PFSK-1 (cell line): Measurements from ENCODE around the gene LRMDA.

ENCODE experiments used
- FOXP2 ChIP-seq: optimal IDR thresholded peaks from 2 replicates; pipeline ENCODE3; 2011; ENCODE audit warnings: borderline replicate concordance, control low read depth, inconsistent platforms; ENCODE audit not compliant: insufficient read depth; ENCODE audit errors: extremely low read length, extremely low read depth
- POLR2AphosphoS5 ChIP-seq: IDR thresholded peaks from 2 replicates; pipeline ENCODE4 v1.6.1; 2012; ENCODE audit warnings: low read depth, mild to moderate bottlenecking, control low read depth, low read length, moderate library complexity
- SIN3A ChIP-seq: IDR thresholded peaks from 2 replicates; pipeline ENCODE4 v1.6.1; 2012; ENCODE audit warnings: mild to moderate bottlenecking, low read length, moderate library complexity, borderline replicate concordance; ENCODE audit not compliant: insufficient read depth
- TAF1 ChIP-seq: IDR thresholded peaks from 2 replicates; pipeline ENCODE4 v1.6.1; 2012; ENCODE audit warnings: low read length, control low read depth, borderline replicate concordance; ENCODE audit not compliant: insufficient read depth
- TF ChIP-seq, protein P1 (sequence below), 2 experiments: IDR thresholded peaks; 2 replicates each; pipeline versions ENCODE4 v1.6.1 to v1.8.0; 2011 to 2012; ENCODE audit warnings: low read depth in 2 of 2, low read length in 2 of 2, control low read depth in 1 of 2, inconsistent platforms in 1 of 2, mild to moderate bottlenecking in 1 of 2, moderate library complexity in 1 of 2; ENCODE audit not compliant: insufficient read depth in 1 of 2

LRMDA gene

GRCh38 chr10:76257816-76258215, 826.4 kb downstream of the LRMDA start:
- TF ChIP-seq TAF1 (no peak), SIN3A (no peak), FOXP2 (no peak), POLR2AphosphoS5 (no peak)
- TF ChIP-seq, protein P1, sequence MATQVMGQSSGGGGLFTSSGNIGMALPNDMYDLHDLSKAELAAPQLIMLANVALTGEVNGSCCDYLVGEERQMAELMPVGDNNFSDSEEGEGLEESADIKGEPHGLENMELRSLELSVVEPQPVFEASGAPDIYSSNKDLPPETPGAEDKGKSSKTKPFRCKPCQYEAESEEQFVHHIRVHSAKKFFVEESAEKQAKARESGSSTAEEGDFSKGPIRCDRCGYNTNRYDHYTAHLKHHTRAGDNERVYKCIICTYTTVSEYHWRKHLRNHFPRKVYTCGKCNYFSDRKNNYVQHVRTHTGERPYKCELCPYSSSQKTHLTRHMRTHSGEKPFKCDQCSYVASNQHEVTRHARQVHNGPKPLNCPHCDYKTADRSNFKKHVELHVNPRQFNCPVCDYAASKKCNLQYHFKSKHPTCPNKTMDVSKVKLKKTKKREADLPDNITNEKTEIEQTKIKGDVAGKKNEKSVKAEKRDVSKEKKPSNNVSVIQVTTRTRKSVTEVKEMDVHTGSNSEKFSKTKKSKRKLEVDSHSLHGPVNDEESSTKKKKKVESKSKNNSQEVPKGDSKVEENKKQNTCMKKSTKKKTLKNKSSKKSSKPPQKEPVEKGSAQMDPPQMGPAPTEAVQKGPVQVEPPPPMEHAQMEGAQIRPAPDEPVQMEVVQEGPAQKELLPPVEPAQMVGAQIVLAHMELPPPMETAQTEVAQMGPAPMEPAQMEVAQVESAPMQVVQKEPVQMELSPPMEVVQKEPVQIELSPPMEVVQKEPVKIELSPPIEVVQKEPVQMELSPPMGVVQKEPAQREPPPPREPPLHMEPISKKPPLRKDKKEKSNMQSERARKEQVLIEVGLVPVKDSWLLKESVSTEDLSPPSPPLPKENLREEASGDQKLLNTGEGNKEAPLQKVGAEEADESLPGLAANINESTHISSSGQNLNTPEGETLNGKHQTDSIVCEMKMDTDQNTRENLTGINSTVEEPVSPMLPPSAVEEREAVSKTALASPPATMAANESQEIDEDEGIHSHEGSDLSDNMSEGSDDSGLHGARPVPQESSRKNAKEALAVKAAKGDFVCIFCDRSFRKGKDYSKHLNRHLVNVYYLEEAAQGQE (IDR thresholded peaks at IDR 0.05; ENCODE audit: insufficient read depth in 1 of 2, low read depth in 2 of 2, low read length in 2 of 2) = no peak

DNA sequence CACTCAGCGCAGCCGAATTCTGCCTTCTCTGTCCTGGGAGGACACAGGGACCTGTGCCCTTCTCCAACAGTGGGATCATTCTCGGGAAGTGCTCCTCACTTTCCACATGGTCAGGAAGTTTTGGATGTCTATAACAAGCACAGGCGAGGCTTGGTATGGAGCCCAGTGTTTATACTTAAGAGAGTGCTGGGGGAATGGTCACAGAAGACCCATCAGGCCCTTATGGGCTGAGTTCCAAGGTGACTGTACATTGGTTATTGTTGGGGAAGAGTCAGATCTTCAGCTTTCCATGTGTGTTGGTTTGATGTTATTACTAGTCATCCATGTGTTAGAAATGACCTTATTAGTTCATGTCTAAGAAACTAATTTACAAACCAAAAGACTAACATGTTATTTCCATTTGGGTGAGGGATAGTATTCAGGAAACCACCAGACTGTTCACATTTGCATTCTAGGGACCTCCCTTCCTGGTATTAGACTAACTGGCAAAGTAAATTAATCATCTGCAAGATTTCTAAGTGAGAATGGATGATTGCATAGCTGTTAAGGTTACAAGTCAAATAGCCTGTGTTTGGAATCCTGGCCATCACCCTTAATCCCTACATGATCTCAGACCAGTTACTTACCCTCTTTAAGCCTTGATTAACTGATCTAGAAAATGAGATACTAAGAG, 834.2 kb downstream of the LRMDA start:
- TF ChIP-seq POLR2AphosphoS5 = no peak
- TF ChIP-seq FOXP2 = no peak
- TF ChIP-seq SIN3A = no peak
- TF ChIP-seq TAF1 = no peak
- TF ChIP-seq, protein P1 (IDR thresholded peaks at IDR 0.05; ENCODE audit: insufficient read depth in 1 of 2, low read depth in 2 of 2, low read length in 2 of 2) = no peak

GRCh38 chr10:76268530-76268929, 837.1 kb downstream of the LRMDA start:
- no peak for TF ChIP-seq POLR2AphosphoS5

DNA sequence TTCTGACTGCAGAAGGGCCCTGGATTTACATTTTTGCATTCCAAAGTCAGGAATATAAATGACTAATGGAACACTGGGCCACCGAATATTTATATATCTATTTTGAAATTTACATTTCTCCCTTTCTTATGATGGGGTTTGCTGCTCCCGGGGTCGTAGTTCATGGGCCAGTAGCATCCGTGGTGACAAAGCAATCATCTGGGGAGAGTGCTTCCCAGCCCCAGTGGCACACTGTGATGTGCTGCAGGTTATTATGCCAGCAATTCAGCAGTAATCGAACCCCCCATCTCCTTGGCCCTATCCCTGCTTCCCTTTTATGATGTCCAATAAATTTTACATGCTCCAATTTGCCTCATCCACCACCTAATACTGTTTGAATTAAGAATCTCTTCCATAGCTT, 837.5 kb downstream of the LRMDA start:
- no peak for TF ChIP-seq SIN3A
- no peak for TF ChIP-seq TAF1
- no peak for TF ChIP-seq POLR2AphosphoS5
- TF ChIP-seq, protein P1 (IDR thresholded peaks at IDR 0.05; ENCODE audit: insufficient read depth in 1 of 2, low read depth in 2 of 2, low read length in 2 of 2) = no peak
- TF ChIP-seq FOXP2 = no peak

- TF ChIP-seq SIN3A (no peak), POLR2AphosphoS5 (no peak), TAF1 (no peak), FOXP2 (no peak)
- TF ChIP-seq, protein P1 (IDR thresholded peaks at IDR 0.05; ENCODE audit: insufficient read depth in 1 of 2, low read depth in 2 of 2, low read length in 2 of 2) = no peak
Observed at GRCh38 chr10:76270464-76270863, 839.0 kb downstream of the LRMDA start.
